Neural cell (in vitro differentiated cells): Measurements from ENCODE around the gene ZNF79. TPM values are rescaled to one million over a fixed set of nuclear protein-coding genes. Genes with fewer than 3 reads are reported as not detected.

Source experiments
- H2AFZ ChIP-seq: fragments of 200-600, 300-800 bp; sonication (generic), shearing (Covaris generic); 2 replicates; pipeline ENCODE4 v1.6.0; 2014; ENCODE audit warnings: low read depth, mild to moderate bottlenecking, antibody characterized with exemption, low read length, moderate library complexity
- H3F3A ChIP-seq: fragments of 200-600 bp; shearing (Covaris generic); 2 replicates; pipeline ENCODE4 v1.6.1; 2016; ENCODE audit warnings: mild to moderate bottlenecking, moderate library complexity, mixed read lengths, antibody characterized with exemption, low read length; ENCODE audit not compliant: insufficient read depth, poor library complexity, severe bottlenecking
- H3K27ac ChIP-seq: fragments of 200-600, 300-800 bp; sonication (generic), shearing (Covaris generic); 2 replicates; pipeline ENCODE4 v1.5.1; 2014; ENCODE audit warnings: mild to moderate bottlenecking, low read length, moderate library complexity
- H3K27me3 ChIP-seq: fragments of 300-800, 200-600 bp; sonication (generic), shearing (Covaris generic); 2 replicates; pipeline ENCODE4 v1.6.0; 2014; ENCODE audit warnings: mild to moderate bottlenecking, low read depth, low read length, moderate library complexity; ENCODE audit not compliant: insufficient read depth
- H3K36me3 ChIP-seq: fragments of 300-800, 200-600 bp; sonication (generic), shearing (Covaris generic); 2 replicates; pipeline ENCODE4 v1.5.1; 2014; ENCODE audit warnings: mild to moderate bottlenecking, antibody characterized with exemption, low read length, moderate library complexity; ENCODE audit not compliant: insufficient read depth
- H3K4me2 ChIP-seq: fragments of 300-800, 200-600 bp; sonication (generic), shearing (Covaris generic); 2 replicates; pipeline ENCODE4 v1.6.0; 2014; ENCODE audit warnings: mild to moderate bottlenecking, low read length
- H3K4me3 ChIP-seq: fragments of 300-800, 200-600 bp; sonication (generic), shearing (Covaris generic); 2 replicates; pipeline ENCODE4 v1.5.1; 2014; ENCODE audit warnings: mild to moderate bottlenecking, low read length, moderate library complexity
- H3K79me2 ChIP-seq: fragments of 200-600 bp; shearing (Covaris generic); replicated peaks from 2 replicates; pipeline ENCODE4 v1.6.0; 2014; ENCODE audit warnings: mild to moderate bottlenecking, low read length, moderate library complexity; ENCODE audit not compliant: insufficient read depth
- H3K9ac ChIP-seq: fragments of 300-800, 200-600 bp; sonication (generic), shearing (Covaris generic); 2 replicates; pipeline ENCODE4 v1.6.1; 2016; ENCODE audit warnings: mild to moderate bottlenecking, low read length, mixed read lengths
- H3K9me2 ChIP-seq: fragments of 200-600 bp; shearing (Covaris generic); 2 replicates; pipeline ENCODE4 v1.6.1; 2016; ENCODE audit warnings: mild to moderate bottlenecking, low read length, mixed read lengths; ENCODE audit not compliant: insufficient read depth
- H3K9me3 ChIP-seq: fragments of 200-600, 300-800 bp; sonication (generic), shearing (Covaris generic); 2 replicates; pipeline ENCODE4 v1.6.1; 2016; ENCODE audit warnings: mild to moderate bottlenecking, mixed run types, low read length, moderate library complexity, mixed read lengths
- H4K20me1 ChIP-seq: fragments of 200-600 bp; shearing (Covaris generic); 2 replicates; pipeline ENCODE4 v1.6.1; 2016; ENCODE audit warnings: mild to moderate bottlenecking, mixed run types; ENCODE audit not compliant: insufficient read depth
- EP300 ChIP-seq: fragments of 450-650 bp; conservative IDR thresholded peaks from 2 replicates; pipeline ENCODE4 v1.6.1; 2014; ENCODE audit warnings: antibody characterized with exemption, mild to moderate bottlenecking, moderate library complexity; ENCODE audit not compliant: poor library complexity, severe bottlenecking
- EZH2 ChIP-seq: fragments of 200-600, 300-800 bp; shearing (Covaris generic), sonication (generic); IDR thresholded peaks from 2 replicates; pipeline ENCODE4 v1.6.1; 2014; ENCODE audit warnings: antibody characterized with exemption, low read length, borderline replicate concordance, mild to moderate bottlenecking; ENCODE audit not compliant: insufficient read depth, poor library complexity, severe bottlenecking
- MXI1 ChIP-seq: fragments of 450-650 bp; conservative IDR thresholded peaks from 2 replicates; pipeline ENCODE4 v1.6.1; 2014; ENCODE audit warnings: antibody characterized with exemption, mild to moderate bottlenecking; ENCODE audit not compliant: poor library complexity, severe bottlenecking
- POLR2AphosphoS5 ChIP-seq: IDR thresholded peaks from 2 replicates; pipeline ENCODE4 v1.6.1; 2012
- RAD21 ChIP-seq: fragments of 450-650 bp; conservative IDR thresholded peaks from 2 replicates; pipeline ENCODE4 v1.6.1; 2014; ENCODE audit warnings: antibody characterized with exemption, mild to moderate bottlenecking, moderate library complexity
- REST ChIP-seq: IDR thresholded peaks from 2 replicates; pipeline ENCODE4 v1.6.1; 2012; ENCODE audit warnings: borderline replicate concordance
- SMC3 ChIP-seq: fragments of 450-650 bp; conservative IDR thresholded peaks from 2 replicates; pipeline ENCODE4 v1.6.1; 2014; ENCODE audit warnings: antibody characterized with exemption, mild to moderate bottlenecking, moderate library complexity; ENCODE audit not compliant: poor library complexity
- TAF1 ChIP-seq: IDR thresholded peaks from 2 replicates; pipeline ENCODE4 v1.6.1; 2012; ENCODE audit warnings: low read depth
- polyA plus RNA-seq: library from polyadenylated mRNA; depleted of rRNA; stranded (reverse); fragments of >200 nt; gene quantifications from 2 replicates; pipeline ENCODE4 v1.2.3, GENCODE V29; 2014
- TF ChIP-seq, protein P1 (sequence below): fragments of 450-650 bp; IDR thresholded peaks from 2 replicates; pipeline ENCODE4 v1.5.1; 2014; ENCODE audit warnings: antibody characterized with exemption, mild to moderate bottlenecking, moderate library complexity; ENCODE audit not compliant: poor library complexity, severe bottlenecking

ZNF79 gene
- polyA plus RNA-seq, 1 donor from 2014 or later, result 2.9 TPM

DNA sequence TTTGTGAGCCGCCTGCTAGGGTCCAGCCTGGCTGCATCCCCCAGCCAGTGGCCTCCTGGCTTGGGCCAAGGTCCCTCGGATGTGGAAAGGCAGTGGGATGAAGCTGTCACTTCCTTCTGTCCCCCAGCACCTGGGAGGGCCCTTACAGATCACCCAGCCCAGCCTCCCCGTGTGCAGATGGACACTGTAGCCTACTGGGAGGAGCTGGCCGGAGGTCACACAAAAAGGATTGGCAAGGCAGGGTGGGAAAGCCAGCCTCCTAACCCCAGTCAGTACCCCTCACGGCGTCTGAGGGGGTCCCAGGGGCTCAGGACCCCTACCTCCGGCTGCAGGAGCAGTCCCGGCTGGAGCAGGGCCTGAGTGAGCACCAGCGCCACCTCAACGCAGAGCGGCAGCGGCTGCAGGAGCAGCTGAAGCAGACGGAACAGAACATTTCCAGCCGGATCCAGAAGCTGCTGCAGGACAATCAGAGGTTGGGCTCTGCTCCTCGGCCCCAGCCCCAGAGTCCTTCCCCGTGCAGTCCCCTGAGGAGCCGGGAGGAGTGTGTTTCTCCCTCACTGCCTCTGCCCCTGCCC, 55.4 kb downstream of the ZNF79 start:
- H3F3A ChIP-seq, result no peaks in the 10 kb centered on the region
- no peaks in the 10 kb centered on the region for H3K9me3 ChIP-seq
- H3K9me2 ChIP-seq, result no peaks in the 10 kb centered on the region
- no peak overlapping the region for H3K27ac ChIP-seq
- no peak for TF ChIP-seq POLR2AphosphoS5
- no peak for TF ChIP-seq REST
- no peak for TF ChIP-seq MXI1
- TF ChIP-seq SMC3, result no peak
- TF ChIP-seq, protein P1, sequence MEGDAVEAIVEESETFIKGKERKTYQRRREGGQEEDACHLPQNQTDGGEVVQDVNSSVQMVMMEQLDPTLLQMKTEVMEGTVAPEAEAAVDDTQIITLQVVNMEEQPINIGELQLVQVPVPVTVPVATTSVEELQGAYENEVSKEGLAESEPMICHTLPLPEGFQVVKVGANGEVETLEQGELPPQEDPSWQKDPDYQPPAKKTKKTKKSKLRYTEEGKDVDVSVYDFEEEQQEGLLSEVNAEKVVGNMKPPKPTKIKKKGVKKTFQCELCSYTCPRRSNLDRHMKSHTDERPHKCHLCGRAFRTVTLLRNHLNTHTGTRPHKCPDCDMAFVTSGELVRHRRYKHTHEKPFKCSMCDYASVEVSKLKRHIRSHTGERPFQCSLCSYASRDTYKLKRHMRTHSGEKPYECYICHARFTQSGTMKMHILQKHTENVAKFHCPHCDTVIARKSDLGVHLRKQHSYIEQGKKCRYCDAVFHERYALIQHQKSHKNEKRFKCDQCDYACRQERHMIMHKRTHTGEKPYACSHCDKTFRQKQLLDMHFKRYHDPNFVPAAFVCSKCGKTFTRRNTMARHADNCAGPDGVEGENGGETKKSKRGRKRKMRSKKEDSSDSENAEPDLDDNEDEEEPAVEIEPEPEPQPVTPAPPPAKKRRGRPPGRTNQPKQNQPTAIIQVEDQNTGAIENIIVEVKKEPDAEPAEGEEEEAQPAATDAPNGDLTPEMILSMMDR, result no peak
- no peak for TF ChIP-seq RAD21
- TF ChIP-seq TAF1, result no peak
- TF ChIP-seq EP300, result no peak
- TF ChIP-seq EZH2, result no peak
- no peak overlapping the region for H3K4me3 ChIP-seq
- H3K27me3 ChIP-seq, result no peaks in the 10 kb centered on the region
- no peak overlapping the region for H2AFZ ChIP-seq
- H3K36me3 ChIP-seq, result no peaks in the 10 kb centered on the region
- no peak overlapping the region for H3K9ac ChIP-seq
- no peak overlapping the region for H3K4me2 ChIP-seq
- H3K79me2 ChIP-seq, result no peaks in the 10 kb centered on the region
- no peaks in the 10 kb centered on the region for H4K20me1 ChIP-seq

DNA sequence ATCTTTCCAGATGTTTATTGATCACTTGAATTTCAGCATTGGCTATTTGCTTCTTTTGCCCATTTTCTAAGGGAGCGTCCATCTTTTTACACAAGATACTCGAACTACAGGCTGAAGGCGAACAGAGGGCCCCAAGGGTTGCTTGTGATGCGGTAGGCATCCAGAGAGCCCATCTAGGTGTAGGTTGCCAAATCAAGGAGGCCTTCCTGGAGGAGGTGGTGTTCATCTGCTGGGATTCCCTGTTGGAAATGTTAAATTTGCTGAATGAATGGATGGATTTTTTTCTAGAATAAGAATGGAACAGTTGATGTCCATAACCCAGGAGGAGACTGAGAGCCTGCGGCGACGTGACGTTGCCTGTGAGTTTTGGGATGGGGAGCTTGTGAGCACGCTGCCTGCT, 58.5 kb downstream of the ZNF79 start:
- Histone ChIP-seq H3K27ac (no peak overlapping the region), H3K9me2 (no peaks in the 10 kb centered on the region), H3K4me2 (no peak overlapping the region), H3K4me3 (no peak overlapping the region), H3F3A (no peaks in the 10 kb centered on the region), H3K27me3 (no peaks in the 10 kb centered on the region), H3K9me3 (no peaks in the 10 kb centered on the region), H3K36me3 (no peaks in the 10 kb centered on the region), H3K79me2 (no peaks in the 10 kb centered on the region), H2AFZ (no peak overlapping the region), H4K20me1 (no peaks in the 10 kb centered on the region), H3K9ac (no peak overlapping the region)
- TF ChIP-seq, protein P1, result no peak
- TF ChIP-seq TAF1, result no peak
- TF ChIP-seq SMC3, result no peak
- TF ChIP-seq EP300, result no peak
- no peak for TF ChIP-seq RAD21
- no peak for TF ChIP-seq EZH2
- TF ChIP-seq MXI1, result no peak
